ENCODE data around the gene FRMD8. TPM values are rescaled to one million over a fixed set of nuclear protein-coding genes. Genes with fewer than 3 reads are reported as not detected.

The FRMD8 gene
- total RNA-seq, 1 donor from 2014 or later, result 11.1 TPM

GRCh38 chr11:65430406-65431217 lies 44.2 kb downstream of the FRMD8 start:
- H3K4me3 Mint-ChIP-seq (ENCODE audit: unreplicated experiment), result no peak overlapping the region
- H3K27me3 Mint-ChIP-seq (ENCODE audit: unreplicated experiment), result no peaks in the 10 kb centered on the region
- H3K36me3 Mint-ChIP-seq (ENCODE audit: unreplicated experiment), result no peaks in the 10 kb centered on the region
- peaks cover 21% of the 10 kb centered on the region for H3K4me1 Mint-ChIP-seq (ENCODE audit: low read depth, unreplicated experiment)
- no peak overlapping the region for H3K27ac Mint-ChIP-seq (ENCODE audit: unreplicated experiment)
- H3K9me3 Mint-ChIP-seq (ENCODE audit: unreplicated experiment), result peaks cover 2% of the 10 kb centered on the region
- TF ChIP-seq CTCF (IDR thresholded peaks at IDR 0.05; ENCODE audit: partially characterized antibody, unreplicated experiment), result no peak
- DNase-seq, result no peak

GRCh38 chr11:65431451-65432099 lies 45.1 kb downstream of the FRMD8 start:
- no peak for TF ChIP-seq CTCF (IDR thresholded peaks at IDR 0.05; ENCODE audit: partially characterized antibody, unreplicated experiment)
- no peaks in the 10 kb centered on the region for H3K27me3 Mint-ChIP-seq (ENCODE audit: unreplicated experiment)
- H3K4me3 Mint-ChIP-seq (ENCODE audit: unreplicated experiment), result no peak overlapping the region
- H3K9me3 Mint-ChIP-seq (ENCODE audit: unreplicated experiment), result peaks cover 2% of the 10 kb centered on the region
- no peak for DNase-seq
- peaks cover 15% of the 10 kb centered on the region for H3K4me1 Mint-ChIP-seq (ENCODE audit: low read depth, unreplicated experiment)
- no peak overlapping the region for H3K27ac Mint-ChIP-seq (ENCODE audit: unreplicated experiment)
- no peaks in the 10 kb centered on the region for H3K36me3 Mint-ChIP-seq (ENCODE audit: unreplicated experiment)

- Mint-ChIP-seq H3K27me3 (ENCODE audit: unreplicated experiment) (no peaks in the 10 kb centered on the region), H3K36me3 (ENCODE audit: unreplicated experiment) (no peaks in the 10 kb centered on the region), H3K4me3 (ENCODE audit: unreplicated experiment) (no peak overlapping the region), H3K4me1 (ENCODE audit: low read depth, unreplicated experiment) (peaks cover 9% of the 10 kb centered on the region), H3K9me3 (ENCODE audit: unreplicated experiment) (peaks cover 2% of the 10 kb centered on the region), H3K27ac (ENCODE audit: unreplicated experiment) (no peak overlapping the region)
- TF ChIP-seq CTCF (IDR thresholded peaks at IDR 0.05; ENCODE audit: partially characterized antibody, unreplicated experiment), result no peak
- DNase-seq, result no peak
These were observed 45.7 kb downstream of the FRMD8 start for GRCh38 chr11:65432100-65432650.

GRCh38 chr11:65432686-65433582 lies 46.5 kb downstream of the FRMD8 start:
- no peak for TF ChIP-seq CTCF (IDR thresholded peaks at IDR 0.05; ENCODE audit: partially characterized antibody, unreplicated experiment)
- Mint-ChIP-seq H3K9me3 (ENCODE audit: unreplicated experiment) (peaks cover 4% of the 10 kb centered on the region), H3K36me3 (ENCODE audit: unreplicated experiment) (no peaks in the 10 kb centered on the region), H3K27ac (ENCODE audit: unreplicated experiment) (no peak overlapping the region), H3K4me1 (ENCODE audit: low read depth, unreplicated experiment) (peaks cover 9% of the 10 kb centered on the region), H3K4me3 (ENCODE audit: unreplicated experiment) (peak overlapping the region; percentile 11), H3K27me3 (ENCODE audit: unreplicated experiment) (no peaks in the 10 kb centered on the region)
- DNase-seq, result no peak

Measured in glutamatergic neuron (in vitro differentiated cells).